ENCODE results near the gene MPHOSPH9. TPM values are rescaled to one million over a fixed set of nuclear protein-coding genes. Genes with fewer than 3 reads are reported as not detected.

The MPHOSPH9 gene
- total and polyA plus RNA-seq, 4 donors = 4.9 to 51.0 (median 32.7) TPM

GRCh38 chr12:123120452-123121166 lies 112.3 kb downstream of the MPHOSPH9 start:
- WGBS = 79% methylated on average over 3 of the region's 3 CpGs
- no peak for TF ChIP-seq GABPA (IDR thresholded peaks at IDR 0.05 in 1 of 2, conservative IDR thresholded peaks at IDR 0.05 in 1 of 2)
- Histone ChIP-seq H3K27me3 (ENCODE audit: control insufficient read depth in 4 of 4, insufficient read depth in 4 of 4, low read length in 3 of 4) (no peaks in the 10 kb centered on the region), H3K27ac (ENCODE audit: low read depth in 1 of 2, low read length in 2 of 2) (peak overlapping the region in 1 of 2 donors; percentile 8), H3K36me3 (ENCODE audit: control insufficient read depth in 4 of 4, insufficient read depth in 3 of 4, low read depth in 1 of 4, low read length in 3 of 4) (no peaks in the 10 kb centered on the region), H3K4me3 (ENCODE audit: low read depth in 1 of 3, low read length in 3 of 3) (no peak overlapping the region), H3K9me3 (ENCODE audit: control insufficient read depth in 4 of 4, low read length in 3 of 4) (no peaks in the 10 kb centered on the region), H3K4me1 (ENCODE audit: control insufficient read depth in 4 of 4, insufficient read depth in 4 of 4, low read length in 3 of 4) (peaks cover 2 to 22% (median 9%) of the 10 kb centered on the region in 4 donors), H3K9ac (ENCODE audit: low read depth in 1 of 2, low read length in 2 of 2) (no peak overlapping the region)
- no peak for DNase-seq (ENCODE audit: low spot score)

DNA sequence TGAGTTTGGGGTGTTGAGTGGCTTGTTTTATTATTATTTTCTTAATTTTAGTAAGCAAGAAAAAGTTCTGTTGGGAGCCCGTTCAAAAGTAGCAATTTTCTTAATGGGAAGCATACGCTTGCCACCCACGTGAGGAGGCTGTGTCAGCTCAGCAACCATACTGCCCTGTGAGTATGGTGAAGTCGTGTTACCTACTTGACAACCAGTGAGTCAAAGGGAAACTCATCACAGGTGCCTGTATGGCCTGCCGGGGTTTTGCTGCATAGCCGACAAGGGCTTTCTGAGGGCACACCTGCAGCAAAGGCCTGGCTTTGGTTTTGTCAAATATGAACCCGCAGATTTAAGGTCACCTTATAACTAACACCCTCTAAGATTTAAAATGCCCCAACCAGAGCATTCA lies 113.1 kb downstream of the MPHOSPH9 start:
- TF ChIP-seq YY1 (IDR thresholded peaks at IDR 0.05) (no peak), HNF4G (IDR thresholded peaks at IDR 0.05) (no peak)
- TF ChIP-seq, protein P1, sequence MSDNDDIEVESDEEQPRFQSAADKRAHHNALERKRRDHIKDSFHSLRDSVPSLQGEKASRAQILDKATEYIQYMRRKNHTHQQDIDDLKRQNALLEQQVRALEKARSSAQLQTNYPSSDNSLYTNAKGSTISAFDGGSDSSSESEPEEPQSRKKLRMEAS (IDR thresholded peaks at IDR 0.05) = no peak
- TF ChIP-seq, protein P2, sequence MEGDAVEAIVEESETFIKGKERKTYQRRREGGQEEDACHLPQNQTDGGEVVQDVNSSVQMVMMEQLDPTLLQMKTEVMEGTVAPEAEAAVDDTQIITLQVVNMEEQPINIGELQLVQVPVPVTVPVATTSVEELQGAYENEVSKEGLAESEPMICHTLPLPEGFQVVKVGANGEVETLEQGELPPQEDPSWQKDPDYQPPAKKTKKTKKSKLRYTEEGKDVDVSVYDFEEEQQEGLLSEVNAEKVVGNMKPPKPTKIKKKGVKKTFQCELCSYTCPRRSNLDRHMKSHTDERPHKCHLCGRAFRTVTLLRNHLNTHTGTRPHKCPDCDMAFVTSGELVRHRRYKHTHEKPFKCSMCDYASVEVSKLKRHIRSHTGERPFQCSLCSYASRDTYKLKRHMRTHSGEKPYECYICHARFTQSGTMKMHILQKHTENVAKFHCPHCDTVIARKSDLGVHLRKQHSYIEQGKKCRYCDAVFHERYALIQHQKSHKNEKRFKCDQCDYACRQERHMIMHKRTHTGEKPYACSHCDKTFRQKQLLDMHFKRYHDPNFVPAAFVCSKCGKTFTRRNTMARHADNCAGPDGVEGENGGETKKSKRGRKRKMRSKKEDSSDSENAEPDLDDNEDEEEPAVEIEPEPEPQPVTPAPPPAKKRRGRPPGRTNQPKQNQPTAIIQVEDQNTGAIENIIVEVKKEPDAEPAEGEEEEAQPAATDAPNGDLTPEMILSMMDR (IDR thresholded peaks at IDR 0.05; ENCODE audit: low read depth, low read length, missing input control) = no peak
- Histone ChIP-seq H3K36me3 (ENCODE audit: control insufficient read depth in 4 of 4, insufficient read depth in 3 of 4, low read depth in 1 of 4, low read length in 3 of 4) (no peaks in the 10 kb centered on the region), H3K27me3 (ENCODE audit: control insufficient read depth in 4 of 4, insufficient read depth in 4 of 4, low read length in 3 of 4) (no peaks in the 10 kb centered on the region), H3K4me3 (ENCODE audit: low read depth in 1 of 3, low read length in 3 of 3) (no peak overlapping the region), H3K9me3 (ENCODE audit: control insufficient read depth in 4 of 4, low read length in 3 of 4) (no peaks in the 10 kb centered on the region), H3K27ac (ENCODE audit: low read depth in 1 of 2, low read length in 2 of 2) (no peak overlapping the region), H3K4me1 (ENCODE audit: control insufficient read depth in 4 of 4, insufficient read depth in 4 of 4, low read length in 3 of 4) (peaks cover 2 to 30% (median 13%) of the 10 kb centered on the region in 4 donors), H3K9ac (ENCODE audit: low read depth in 1 of 2, low read length in 2 of 2) (no peak overlapping the region)
- 96% methylated on average over 7 of the region's 7 CpGs for WGBS
- no peak for DNase-seq (ENCODE audit: low spot score)

DNA sequence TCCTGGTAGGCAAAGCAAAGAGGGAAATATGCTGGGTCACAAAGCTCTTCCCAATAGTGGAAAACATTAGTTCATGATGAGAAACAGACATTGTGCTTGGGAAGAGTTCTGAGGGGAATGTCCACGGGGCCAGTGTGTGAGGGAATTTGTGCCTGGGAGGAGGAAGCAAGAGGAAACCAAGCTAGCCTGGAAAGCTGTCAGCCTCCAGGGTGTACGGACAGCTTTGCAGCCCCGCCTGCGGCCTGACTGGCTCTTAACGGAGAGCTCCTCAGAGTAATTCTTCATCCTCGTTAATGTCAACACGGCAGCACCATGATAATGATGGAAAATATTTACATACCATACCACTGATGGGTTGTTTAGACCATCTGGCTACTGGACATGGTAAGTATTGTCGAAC lies 114.4 kb downstream of the MPHOSPH9 start:
- DNase-seq (ENCODE audit: low spot score) = no peak
- H3K27me3 ChIP-seq (ENCODE audit: control insufficient read depth in 4 of 4, insufficient read depth in 4 of 4, low read length in 3 of 4) = no peaks in the 10 kb centered on the region
- H3K4me1 ChIP-seq (ENCODE audit: control insufficient read depth in 4 of 4, insufficient read depth in 4 of 4, low read length in 3 of 4) = peaks cover 4 to 37% (median 18%) of the 10 kb centered on the region in 4 donors
- H3K4me3 ChIP-seq (ENCODE audit: low read depth in 1 of 3, low read length in 3 of 3) = no peak overlapping the region
- H3K27ac ChIP-seq (ENCODE audit: low read depth in 1 of 2, low read length in 2 of 2) = peak overlapping the region in 1 of 2 donors; percentile 21
- no peaks in the 10 kb centered on the region for H3K36me3 ChIP-seq (ENCODE audit: control insufficient read depth in 4 of 4, insufficient read depth in 3 of 4, low read depth in 1 of 4, low read length in 3 of 4)
- 91% methylated on average over 8 of the region's 8 CpGs for WGBS
- H3K9ac ChIP-seq (ENCODE audit: low read depth in 1 of 2, low read length in 2 of 2) = no peak overlapping the region
- no peaks in the 10 kb centered on the region for H3K9me3 ChIP-seq (ENCODE audit: control insufficient read depth in 4 of 4, low read length in 3 of 4)
- no peak for TF ChIP-seq ZBTB33 (IDR thresholded peaks at IDR 0.05)
- TF ChIP-seq RXRA (IDR thresholded peaks at IDR 0.05) = peak; percentile 17 to 67

All from liver (tissue), 9 donors.